ENCODE data around the gene OR11A1.

The OR11A1 gene

DNA sequence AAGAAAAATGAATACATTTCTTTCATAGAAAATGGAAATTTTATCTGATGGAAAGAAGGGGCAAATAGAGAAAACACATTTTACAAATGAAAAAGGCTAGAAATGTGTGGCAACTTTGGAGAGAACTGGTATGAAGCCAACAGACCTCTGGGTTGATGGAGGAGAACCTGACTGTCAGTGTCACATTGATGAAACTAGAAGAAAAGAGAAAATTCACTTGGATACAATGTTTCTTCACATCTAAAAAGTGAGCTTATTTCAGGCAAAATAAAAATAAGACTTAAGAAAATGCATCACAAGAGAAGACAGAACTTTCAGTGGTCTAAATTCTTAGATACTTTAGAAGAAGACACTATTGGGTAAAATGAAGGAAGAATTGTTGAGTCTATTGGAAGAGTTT, 61.5 kb downstream of the OR11A1 start, which contains the start of gene OR12D2:
OR12D2 (plus strand) TSS at position 301 of the 400 bp plus-strand sequence. CDS start 1,069 bp downstream, outside the sequence.
- no peak for DNase-seq

DNA sequence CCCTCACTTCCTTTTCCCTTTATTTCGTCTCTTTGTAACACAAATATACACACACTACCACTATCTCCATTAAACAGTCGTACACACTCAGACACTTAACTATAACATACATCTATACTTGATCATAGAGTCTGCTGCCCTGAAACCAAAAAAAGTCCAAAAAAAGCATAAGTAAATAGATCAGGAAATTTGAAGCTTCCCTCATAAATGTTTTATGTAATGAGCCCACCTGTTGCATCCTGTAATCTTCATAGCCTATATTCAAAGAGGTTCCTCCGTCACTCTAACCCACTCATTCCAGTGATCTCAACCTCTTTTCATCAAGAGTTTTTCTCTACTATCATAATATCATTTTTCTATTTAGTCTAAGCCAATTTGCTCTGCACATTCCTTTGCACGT, 68.3 kb downstream of the OR11A1 start:
- no peak for DNase-seq

DNA sequence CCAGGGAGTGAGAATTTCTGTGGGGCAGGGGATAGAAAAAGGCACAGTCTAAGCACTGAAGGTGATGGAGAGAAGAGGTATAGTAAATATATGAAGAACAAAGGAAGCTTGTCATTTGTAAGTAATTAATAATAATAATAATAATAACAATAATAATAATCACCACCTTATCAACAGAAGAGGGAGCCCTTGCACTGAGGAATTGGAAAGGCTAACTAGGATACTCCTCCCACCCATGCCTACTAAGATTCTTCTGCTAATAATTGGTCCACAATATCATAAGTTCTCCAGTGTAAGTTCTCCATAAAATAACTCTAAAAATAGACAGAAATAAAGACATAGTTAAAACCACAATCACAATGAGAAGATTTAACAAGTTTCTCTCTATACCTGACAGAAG, 80.9 kb downstream of the OR11A1 start:
- no peak for DNase-seq

Data from anterior cingulate cortex (tissue), 58 donors.